Measurements from ENCODE around the gene UROC1. TPM values are rescaled to one million over a fixed set of nuclear protein-coding genes. Genes with fewer than 3 reads are reported as not detected.

Gene UROC1
- total RNA-seq, 2 donors from 2014 or later = 0.17 TPM; not detected in 1

DNA sequence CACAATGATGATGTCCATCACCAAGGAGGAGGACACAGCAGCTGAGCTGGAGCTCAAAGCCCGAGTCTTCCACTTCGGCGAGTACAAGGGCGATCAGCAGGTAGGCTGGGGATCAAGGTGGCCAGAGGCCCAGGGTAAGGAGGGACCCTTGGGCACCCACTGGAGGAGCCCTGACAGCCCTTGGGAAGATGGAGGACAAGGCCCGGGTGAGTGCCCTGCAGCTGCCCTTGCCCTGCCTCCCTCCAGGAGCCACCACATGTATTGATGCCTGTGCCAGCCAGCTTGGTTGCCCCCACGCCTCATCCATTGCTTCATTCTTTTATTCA, 84.5 kb downstream of the UROC1 start:
- Histone ChIP-seq H3K4me3 (no peak overlapping the region), H3K27me3 (replicated peaks; ENCODE audit: insufficient read depth) (no peaks in the 10 kb centered on the region), H3K9me3 (no peaks in the 10 kb centered on the region), H3K36me3 (no peaks in the 10 kb centered on the region), H3K27ac (no peak overlapping the region), H3K4me1 (replicated peaks) (no peaks in the 10 kb centered on the region)
- intact Hi-C loops (cut with DNase I) = no loop called here
- no peak for DNase-seq (ENCODE audit: low spot score)
- WGBS = 87% methylated on average over 5 of the region's 6 CpGs
- TF ChIP-seq POLR2A (IDR thresholded peaks at IDR 0.05) (no peak), POLR2AphosphoS5 (IDR thresholded peaks at IDR 0.05) (no peak), CTCF (IDR thresholded peaks at IDR 0.05) (no peak)

GRCh38 chr3:126432361-126433104, 85.0 kb downstream of the UROC1 start:
- intact Hi-C loops (cut with DNase I) = no loop called here
- H3K27me3 ChIP-seq (replicated peaks; ENCODE audit: insufficient read depth) = no peaks in the 10 kb centered on the region
- H3K9me3 ChIP-seq = no peaks in the 10 kb centered on the region
- DNase-seq (ENCODE audit: low spot score) = no peak
- no peak overlapping the region for H3K4me3 ChIP-seq
- no peaks in the 10 kb centered on the region for H3K36me3 ChIP-seq
- H3K4me1 ChIP-seq (replicated peaks) = no peaks in the 10 kb centered on the region
- H3K27ac ChIP-seq = no peak overlapping the region
- WGBS = 91% methylated on average over 4 of the region's 4 CpGs
- TF ChIP-seq POLR2AphosphoS5 (IDR thresholded peaks at IDR 0.05) (no peak), POLR2A (IDR thresholded peaks at IDR 0.05) (no peak), CTCF (IDR thresholded peaks at IDR 0.05) (no peak)

Small RNA genes within 50 kb of the gene (small RNA-seq; reads per million reads assigned to genes)
- gene RNA5SP138 = 0.47 to 1.3 reads per million in 2 donors

Other genes with a start within 250 kb of the UROC1 start
- 10 to 100 TPM; 52.7 to 72.6 TPM for gene KLF15, start 160.4 kb downstream of the UROC1 start, total RNA-seq
- 1 to 10 TPM in 1 of 2 donors, not detected in 1; 2.3 TPM for gene CFAP100, start 122.9 kb downstream of the UROC1 start, total RNA-seq
- gene ZXDC, start 41.9 kb downstream of the UROC1 start, total RNA-seq = 10 to 100 TPM; 47.7 to 87.0 TPM
- 1 to 10 TPM in 1 of 2 donors, not detected in 1; 6.9 TPM for gene CHST13, start 6.4 kb upstream of the UROC1 start, total RNA-seq
- 1 to 10 TPM in 1 of 2 donors, not detected in 1; 4.9 TPM for gene C3orf22, start 41.2 kb upstream of the UROC1 start, total RNA-seq
- gene TXNRD3, start 137.4 kb upstream of the UROC1 start, total RNA-seq = 10 to 100 TPM; 14.4 to 20.7 TPM
- 10 to 100 TPM; 13.9 to 34.4 TPM for gene CHCHD6, start 186.5 kb upstream of the UROC1 start, total RNA-seq

All from prostate gland (tissue), 2 donors.